GM12872 (cell line): ENCODE data around the gene S100A12.

Experiments used
- TF ChIP-seq, protein P1 (sequence below): IDR thresholded peaks from 3 replicates; pipeline ENCODE4 v1.5.1; 2011; ENCODE audit warnings: low read depth, mild to moderate bottlenecking, low read length, moderate library complexity; ENCODE audit not compliant: insufficient read depth

The S100A12 gene

GRCh38 chr1:153392258-153392657 is 16.8 kb upstream of the S100A12 start:
- TF ChIP-seq, protein P1, sequence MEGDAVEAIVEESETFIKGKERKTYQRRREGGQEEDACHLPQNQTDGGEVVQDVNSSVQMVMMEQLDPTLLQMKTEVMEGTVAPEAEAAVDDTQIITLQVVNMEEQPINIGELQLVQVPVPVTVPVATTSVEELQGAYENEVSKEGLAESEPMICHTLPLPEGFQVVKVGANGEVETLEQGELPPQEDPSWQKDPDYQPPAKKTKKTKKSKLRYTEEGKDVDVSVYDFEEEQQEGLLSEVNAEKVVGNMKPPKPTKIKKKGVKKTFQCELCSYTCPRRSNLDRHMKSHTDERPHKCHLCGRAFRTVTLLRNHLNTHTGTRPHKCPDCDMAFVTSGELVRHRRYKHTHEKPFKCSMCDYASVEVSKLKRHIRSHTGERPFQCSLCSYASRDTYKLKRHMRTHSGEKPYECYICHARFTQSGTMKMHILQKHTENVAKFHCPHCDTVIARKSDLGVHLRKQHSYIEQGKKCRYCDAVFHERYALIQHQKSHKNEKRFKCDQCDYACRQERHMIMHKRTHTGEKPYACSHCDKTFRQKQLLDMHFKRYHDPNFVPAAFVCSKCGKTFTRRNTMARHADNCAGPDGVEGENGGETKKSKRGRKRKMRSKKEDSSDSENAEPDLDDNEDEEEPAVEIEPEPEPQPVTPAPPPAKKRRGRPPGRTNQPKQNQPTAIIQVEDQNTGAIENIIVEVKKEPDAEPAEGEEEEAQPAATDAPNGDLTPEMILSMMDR = no peak

GRCh38 chr1:153390938-153391710 is 15.7 kb upstream of the S100A12 start, which contains the start of gene S100A8:
S100A8 (minus strand) TSS chr1:153391073; CDS start chr1:153390535, 538 bp downstream.
- TF ChIP-seq, protein P1 = no peak

- TF ChIP-seq, protein P1 = no peak
These were observed 14.8 kb upstream of the S100A12 start for GRCh38 chr1:153389973-153390879.

- TF ChIP-seq, protein P1 = no peak
These were observed 14.0 kb upstream of the S100A12 start for GRCh38 chr1:153389401-153389800.

- TF ChIP-seq, protein P1 = no peak
These were observed 12.4 kb upstream of the S100A12 start for GRCh38 chr1:153387785-153388184.

DNA sequence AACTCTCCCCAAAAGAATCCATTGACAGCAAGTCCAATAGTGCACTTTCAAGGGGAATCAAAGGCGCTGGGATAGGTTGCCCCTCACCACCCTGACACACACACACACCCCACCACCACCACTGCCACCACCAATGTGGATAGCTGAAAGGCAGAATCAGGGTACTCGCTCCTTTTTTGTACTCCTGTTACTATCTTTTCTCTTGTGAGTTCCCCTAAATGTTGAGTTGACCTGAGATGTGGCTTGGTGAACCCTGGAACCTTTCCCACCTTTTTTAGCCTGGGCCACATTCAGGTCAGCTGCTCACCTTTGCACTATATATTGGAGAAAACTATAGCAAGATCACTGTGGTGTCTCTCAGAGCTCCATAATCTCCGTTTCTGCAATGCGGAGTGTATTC is 11.6 kb upstream of the S100A12 start:
- TF ChIP-seq, protein P1 = no peak

DNA sequence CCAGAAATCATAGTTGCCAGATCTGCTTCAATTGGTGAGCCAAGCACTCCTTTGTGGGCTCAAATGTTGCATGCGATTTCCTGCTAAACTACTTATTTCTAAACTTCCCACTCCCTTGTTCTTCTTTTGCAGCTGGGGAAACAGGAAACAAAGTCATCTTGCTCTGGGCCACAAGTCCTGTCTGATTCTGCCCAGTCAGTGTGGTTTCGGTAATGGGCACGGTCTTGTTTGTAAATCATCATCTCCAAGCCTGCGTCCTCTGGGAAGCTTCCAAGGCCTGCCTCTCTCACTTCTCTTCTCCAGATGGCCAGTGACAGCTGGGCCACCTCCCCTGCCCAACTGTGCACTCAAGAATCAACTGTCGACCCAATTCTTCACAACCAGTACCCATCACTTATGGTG is 11.1 kb upstream of the S100A12 start:
- TF ChIP-seq, protein P1 = no peak
